ENCODE data around the gene PDCD10.

The PDCD10 gene

GRCh38 chr3:167749209-167749608 lies 14.5 kb upstream of the PDCD10 start:
- Histone ChIP-seq H3K4me1 (ENCODE audit: low read depth, poor library complexity, severe bottlenecking) (peaks cover 19% of the 10 kb centered on the region), H3K9ac (no peak overlapping the region), H3K79me2 (ENCODE audit: insufficient read depth, low read depth) (no peaks in the 10 kb centered on the region), H3K27me3 (ENCODE audit: insufficient read depth, low read depth) (no peaks in the 10 kb centered on the region), H3K27ac (no peak overlapping the region), H3K4me3 (IDR thresholded peaks at IDR 0.05; ENCODE audit: insufficient read depth, low read depth, low read length) (no peak overlapping the region), H2AFZ (ENCODE audit: low read depth) (no peak overlapping the region), H3K36me3 (ENCODE audit: insufficient read depth) (no peaks in the 10 kb centered on the region), H4K20me1 (ENCODE audit: insufficient read depth) (no peaks in the 10 kb centered on the region), H3K4me2 (0 out of 2 replicates have a peak overlapping the region, but pooled peaks have one; percentile 64)
- TF ChIP-seq, protein P1, sequence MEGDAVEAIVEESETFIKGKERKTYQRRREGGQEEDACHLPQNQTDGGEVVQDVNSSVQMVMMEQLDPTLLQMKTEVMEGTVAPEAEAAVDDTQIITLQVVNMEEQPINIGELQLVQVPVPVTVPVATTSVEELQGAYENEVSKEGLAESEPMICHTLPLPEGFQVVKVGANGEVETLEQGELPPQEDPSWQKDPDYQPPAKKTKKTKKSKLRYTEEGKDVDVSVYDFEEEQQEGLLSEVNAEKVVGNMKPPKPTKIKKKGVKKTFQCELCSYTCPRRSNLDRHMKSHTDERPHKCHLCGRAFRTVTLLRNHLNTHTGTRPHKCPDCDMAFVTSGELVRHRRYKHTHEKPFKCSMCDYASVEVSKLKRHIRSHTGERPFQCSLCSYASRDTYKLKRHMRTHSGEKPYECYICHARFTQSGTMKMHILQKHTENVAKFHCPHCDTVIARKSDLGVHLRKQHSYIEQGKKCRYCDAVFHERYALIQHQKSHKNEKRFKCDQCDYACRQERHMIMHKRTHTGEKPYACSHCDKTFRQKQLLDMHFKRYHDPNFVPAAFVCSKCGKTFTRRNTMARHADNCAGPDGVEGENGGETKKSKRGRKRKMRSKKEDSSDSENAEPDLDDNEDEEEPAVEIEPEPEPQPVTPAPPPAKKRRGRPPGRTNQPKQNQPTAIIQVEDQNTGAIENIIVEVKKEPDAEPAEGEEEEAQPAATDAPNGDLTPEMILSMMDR (conservative IDR thresholded peaks at IDR 0.05; ENCODE audit: low read depth, low read length) = no peak

DNA sequence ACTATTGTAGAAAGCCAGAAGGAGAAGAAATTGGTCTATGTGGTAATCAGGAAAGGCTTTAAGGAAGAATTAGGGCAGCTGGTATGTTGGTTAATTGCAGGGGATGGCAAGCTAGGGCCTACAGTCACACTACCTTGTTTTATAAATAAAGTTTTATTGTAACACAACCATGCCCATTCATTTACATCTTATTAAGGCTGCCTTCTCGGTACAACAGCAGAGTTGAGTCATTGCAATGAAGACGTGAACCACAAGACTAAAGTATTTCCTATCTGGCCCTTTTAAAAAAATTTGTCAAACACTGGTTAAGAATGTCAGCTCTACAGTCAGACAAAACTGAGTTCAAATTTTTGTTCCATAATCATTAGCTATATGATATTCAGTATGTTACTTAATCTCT lies 9.1 kb upstream of the PDCD10 start:
- Histone ChIP-seq H3K79me2 (ENCODE audit: insufficient read depth, low read depth) (no peaks in the 10 kb centered on the region), H3K9ac (no peak overlapping the region), H2AFZ (ENCODE audit: low read depth) (no peak overlapping the region), H3K4me1 (ENCODE audit: low read depth, poor library complexity, severe bottlenecking) (peaks cover 10% of the 10 kb centered on the region), H3K36me3 (ENCODE audit: insufficient read depth) (no peaks in the 10 kb centered on the region), H3K27me3 (ENCODE audit: insufficient read depth, low read depth) (no peaks in the 10 kb centered on the region), H3K4me2 (no peak overlapping the region), H3K4me3 (IDR thresholded peaks at IDR 0.05; ENCODE audit: insufficient read depth, low read depth, low read length) (no peak overlapping the region), H4K20me1 (ENCODE audit: insufficient read depth) (no peaks in the 10 kb centered on the region), H3K27ac (no peak overlapping the region)
- TF ChIP-seq, protein P1 (conservative IDR thresholded peaks at IDR 0.05; ENCODE audit: low read depth, low read length) = no peak

DNA sequence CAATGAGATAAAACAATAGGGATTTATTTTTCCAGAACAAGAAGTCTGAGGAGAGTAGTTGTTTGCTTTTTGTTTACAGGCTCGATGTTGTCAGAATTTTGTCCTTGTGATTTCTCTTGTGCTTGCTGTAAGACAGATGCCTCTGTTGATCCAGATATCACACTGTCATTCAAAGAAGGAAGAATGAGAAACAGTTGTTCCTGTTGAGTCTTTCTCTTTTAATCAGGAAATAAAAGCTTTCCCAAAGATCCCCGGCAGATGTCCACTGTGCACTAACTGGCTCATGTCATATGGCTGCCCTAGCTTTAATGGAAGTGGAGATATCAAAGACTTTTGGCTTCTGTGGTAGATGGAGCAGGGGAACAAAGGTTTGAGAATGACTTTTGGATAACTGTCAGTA lies 7.6 kb upstream of the PDCD10 start:
- Histone ChIP-seq H3K4me3 (IDR thresholded peaks at IDR 0.05; ENCODE audit: insufficient read depth, low read depth, low read length) (no peak overlapping the region), H3K27ac (no peak overlapping the region), H3K27me3 (ENCODE audit: insufficient read depth, low read depth) (no peaks in the 10 kb centered on the region), H3K4me1 (ENCODE audit: low read depth, poor library complexity, severe bottlenecking) (peaks cover 10% of the 10 kb centered on the region), H4K20me1 (ENCODE audit: insufficient read depth) (no peaks in the 10 kb centered on the region), H3K4me2 (no peak overlapping the region), H3K79me2 (ENCODE audit: insufficient read depth, low read depth) (no peaks in the 10 kb centered on the region), H2AFZ (ENCODE audit: low read depth) (no peak overlapping the region), H3K36me3 (ENCODE audit: insufficient read depth) (no peaks in the 10 kb centered on the region), H3K9ac (no peak overlapping the region)
- TF ChIP-seq, protein P1 (conservative IDR thresholded peaks at IDR 0.05; ENCODE audit: low read depth, low read length) = no peak

DNA sequence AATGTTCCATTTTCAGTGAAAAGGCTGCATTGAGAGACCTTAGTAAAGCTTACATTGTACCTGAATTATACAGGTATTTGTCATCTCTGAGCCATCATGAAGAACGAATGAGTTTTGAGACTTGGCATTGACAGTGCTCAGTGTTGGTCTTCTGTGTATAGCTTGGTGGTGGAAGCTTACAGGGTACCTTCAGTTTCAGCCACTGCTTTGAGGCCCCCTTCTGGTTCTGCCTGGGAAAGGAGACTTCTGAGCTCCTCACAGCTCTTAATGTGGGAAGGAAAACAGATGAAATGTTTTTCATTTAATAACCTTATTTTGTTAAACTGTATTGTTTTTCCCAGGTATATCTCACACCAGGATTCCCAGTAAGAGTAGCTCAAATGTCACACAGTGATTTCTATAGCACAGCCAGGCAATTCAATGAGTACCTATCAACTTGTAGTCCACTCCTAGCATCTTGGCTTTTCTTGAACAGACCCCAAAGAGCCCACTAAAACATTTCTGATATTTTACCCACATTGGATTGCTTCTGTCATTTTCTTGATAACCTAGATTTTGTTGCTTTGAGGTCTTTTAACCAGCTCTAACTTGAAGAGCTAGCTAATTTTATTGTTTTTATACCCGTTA lies 6.4 kb upstream of the PDCD10 start:
- H2AFZ ChIP-seq (ENCODE audit: low read depth) = no peak overlapping the region

More for the DNA sequence above, 6.4 kb upstream of the PDCD10 start:
- no peaks in the 10 kb centered on the region for H4K20me1 ChIP-seq (ENCODE audit: insufficient read depth)
- TF ChIP-seq, protein P1 (conservative IDR thresholded peaks at IDR 0.05; ENCODE audit: low read depth, low read length) = peak; percentile 55
- no peak overlapping the region for H3K27ac ChIP-seq
- no peak overlapping the region for H3K4me3 ChIP-seq (IDR thresholded peaks at IDR 0.05; ENCODE audit: insufficient read depth, low read depth, low read length)
- no peaks in the 10 kb centered on the region for H3K36me3 ChIP-seq (ENCODE audit: insufficient read depth)
- no peaks in the 10 kb centered on the region for H3K27me3 ChIP-seq (ENCODE audit: insufficient read depth, low read depth)
- no peaks in the 10 kb centered on the region for H3K79me2 ChIP-seq (ENCODE audit: insufficient read depth, low read depth)
- H3K4me1 ChIP-seq (ENCODE audit: low read depth, poor library complexity, severe bottlenecking) = peaks cover 17% of the 10 kb centered on the region
- H3K9ac ChIP-seq = no peak overlapping the region
- H3K4me2 ChIP-seq = no peak overlapping the region; the same call in 1 of the 2 replicates
